Esophagus mucosa (tissue), 1 donor: ENCODE results near the gene CMPK2. TPM values are rescaled to one million over a fixed set of nuclear protein-coding genes. Genes with fewer than 3 reads are reported as not detected.

Source experiments
- ATAC-seq: fragments of 200-7000 bp; cut with Tn5 transposase; one replicate; pipeline ENCODE4 v1.9.1; 2020
- total RNA-seq: library from RNA; stranded (reverse); gene quantifications from one replicate; pipeline ENCODE4 v1.2.4, GENCODE V29; 2023
- donor health status: DM: yes; HTN: yes; CAD: no.

Gene CMPK2
- total RNA-seq, 1 donor from 2014 or later: 2.6 TPM

DNA sequence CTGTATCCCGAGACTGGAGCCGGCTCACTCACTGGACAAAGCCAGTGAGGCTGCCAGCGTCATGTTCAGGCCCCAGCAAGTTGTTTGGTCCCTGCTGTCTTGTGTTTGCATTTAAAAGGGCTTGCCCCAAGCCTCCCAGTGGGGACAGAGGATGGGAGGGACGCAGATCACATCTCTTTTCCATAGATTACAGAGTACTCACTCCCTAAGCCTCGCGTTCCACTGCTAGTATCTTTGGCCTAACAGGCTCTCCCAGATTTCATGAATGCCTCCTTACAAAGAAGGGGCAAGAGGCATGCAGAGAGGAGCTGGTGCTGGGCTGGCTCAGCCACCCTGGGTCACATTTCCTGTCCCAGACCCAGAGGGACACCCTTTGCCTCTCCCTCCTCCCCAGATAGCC is 59.1 kb downstream of the CMPK2 start:
- ATAC-seq: no peak

DNA sequence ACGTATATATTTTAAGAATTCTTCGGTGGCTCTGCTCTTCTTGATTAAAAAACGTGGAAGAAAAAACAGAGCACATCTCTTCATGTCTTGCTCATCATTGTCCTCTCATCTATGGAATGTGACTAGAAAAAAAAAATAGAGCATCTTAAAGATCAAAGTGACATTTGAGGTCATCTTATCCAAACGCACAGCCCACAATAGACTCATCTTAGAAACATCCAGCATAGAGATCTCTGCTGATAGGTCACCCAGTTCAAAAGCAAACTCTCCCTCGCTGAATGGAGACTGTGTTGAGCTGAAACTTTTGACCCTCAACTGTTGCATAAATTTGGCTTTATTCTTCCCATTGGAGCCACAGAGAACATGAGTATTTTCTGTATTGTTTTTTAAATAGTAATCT is 65.2 kb downstream of the CMPK2 start:
- ATAC-seq: no peak

Other genes with a start within 250 kb of the CMPK2 start
- gene RSAD2, start 11.9 kb upstream of the CMPK2 start, total RNA-seq: 1.6 TPM
- 5.5 TPM for gene RNF144A, start 51.5 kb upstream of the CMPK2 start, total RNA-seq